GDM1 (cell line): ENCODE measurements around the gene CC2D2B.
"Not testable (repeated sequence)": the region's sequence is repeated elsewhere in the genome, so short reads cannot be mapped to it uniquely, and the experiment has no call there.

ENCODE experiments used
- DNase-seq: peaks from one replicate; lab custom pipeline; 2025; lab: John Stamatoyannopoulos, UW

The CC2D2B gene

GRCh38 chr10:96017191-96017687 is 109.5 kb downstream of the CC2D2B start:
- peak; percentile 12 for DNase-seq

- no peak for DNase-seq
These were observed 113.6 kb downstream of the CC2D2B start for GRCh38 chr10:96021332-96021731.

GRCh38 chr10:96022739-96023138 is 115.0 kb downstream of the CC2D2B start:
- DNase-seq = no peak

DNA sequence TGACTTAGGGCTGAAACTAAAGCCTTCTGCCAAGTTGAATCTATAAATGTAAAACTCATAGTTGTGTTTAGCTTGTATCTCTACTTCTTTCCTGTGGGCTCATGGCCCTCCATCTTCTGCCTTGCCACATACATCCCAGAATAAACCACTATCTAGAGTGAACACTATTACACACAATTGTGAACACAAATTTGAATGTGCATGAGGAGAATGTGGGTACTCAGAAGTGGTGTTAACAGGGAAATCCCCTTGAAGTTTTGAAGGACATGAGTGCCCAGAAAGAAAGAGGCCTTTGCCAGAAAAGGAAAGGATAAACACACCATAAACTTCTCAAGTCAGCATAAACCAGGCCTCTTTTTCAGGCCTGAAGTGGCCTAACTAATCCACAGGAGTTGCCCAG is 115.4 kb downstream of the CC2D2B start:
- no peak for DNase-seq

- peak; percentile 9 for DNase-seq
These were observed 117.8 kb downstream of the CC2D2B start for GRCh38 chr10:96025566-96025965.

DNA sequence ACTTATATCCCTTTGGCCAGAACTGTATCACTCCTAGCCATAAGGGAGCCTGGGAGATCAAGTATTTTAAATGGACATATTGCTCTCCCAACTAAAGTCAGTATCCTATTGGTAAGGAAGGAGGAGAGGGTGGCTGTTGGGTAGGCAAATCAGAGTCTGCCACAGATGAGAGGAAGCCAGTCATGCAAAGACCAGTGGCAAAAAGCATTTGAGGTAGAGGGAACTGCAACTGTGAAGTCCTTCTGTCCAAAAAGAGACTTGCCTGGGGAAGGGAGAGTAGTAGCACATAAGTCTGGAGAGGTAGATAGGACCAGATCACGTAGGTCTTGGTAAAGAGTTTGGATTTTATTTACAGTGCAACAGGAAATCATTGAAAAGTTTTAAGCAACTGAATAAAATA is 126.8 kb downstream of the CC2D2B start:
- no peak for DNase-seq

DNA sequence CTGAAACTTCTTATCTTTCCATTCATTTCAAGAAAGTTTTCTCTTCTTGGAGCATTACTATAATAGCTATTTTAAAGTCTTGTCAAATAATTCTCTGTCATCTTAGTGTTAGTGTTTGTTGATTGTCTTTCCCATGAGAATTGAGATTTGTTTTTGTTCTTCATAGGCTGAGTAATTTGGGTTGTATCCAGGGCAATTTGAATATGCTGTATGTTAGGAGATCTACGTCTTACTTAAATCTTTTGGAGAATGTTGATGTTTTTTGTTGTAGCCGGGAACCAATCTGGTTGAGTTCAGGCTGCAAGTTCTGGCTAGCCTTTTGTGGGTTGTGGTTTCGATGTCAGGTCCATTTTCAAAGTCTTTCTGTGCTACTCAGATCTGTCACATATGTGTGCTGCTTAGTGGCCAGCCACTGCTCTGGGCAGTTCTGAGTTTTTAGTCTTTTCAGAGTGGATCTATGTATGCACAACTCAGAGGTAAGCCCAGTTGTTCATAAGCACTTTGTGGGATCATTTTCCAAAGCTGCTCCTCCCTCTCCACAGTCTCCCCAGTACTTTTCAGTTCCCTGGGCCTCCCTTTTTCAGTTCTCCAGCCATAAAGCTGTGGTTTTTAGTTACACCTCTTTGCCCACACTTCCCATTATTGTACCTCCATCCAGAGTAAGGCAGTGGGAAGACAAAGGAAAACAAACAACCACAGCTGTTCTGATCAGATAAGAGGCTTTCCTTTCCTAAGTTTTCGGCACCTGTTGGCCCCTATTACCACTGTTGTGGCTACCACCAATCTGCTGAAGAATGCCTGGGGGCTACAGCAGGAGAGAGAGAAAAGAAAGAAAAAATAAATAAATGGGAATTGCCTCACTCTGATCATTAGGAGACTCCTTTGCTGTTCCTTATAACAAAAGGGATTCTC is 131.0 kb downstream of the CC2D2B start:
- DNase-seq = no peak

DNA sequence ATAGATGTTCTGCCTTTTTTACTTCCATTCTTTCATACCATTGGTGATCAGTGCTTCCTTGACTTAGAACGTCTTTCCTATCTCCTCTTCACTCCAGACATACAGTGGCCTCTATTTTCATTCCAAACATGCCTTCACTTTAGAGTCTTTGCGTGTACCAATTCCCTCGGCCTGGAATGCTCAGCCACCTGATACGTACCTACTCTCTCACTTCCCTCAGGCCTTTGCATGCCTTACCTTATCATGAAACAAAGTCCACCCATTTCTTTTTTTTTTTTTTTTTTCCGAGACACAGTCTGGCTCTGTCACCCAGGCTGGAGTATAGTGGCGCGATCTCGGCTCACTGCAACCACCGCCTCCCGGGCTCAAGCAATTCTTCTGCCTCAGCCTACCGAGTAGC is 133.4 kb downstream of the CC2D2B start:
- no peak for DNase-seq

DNA sequence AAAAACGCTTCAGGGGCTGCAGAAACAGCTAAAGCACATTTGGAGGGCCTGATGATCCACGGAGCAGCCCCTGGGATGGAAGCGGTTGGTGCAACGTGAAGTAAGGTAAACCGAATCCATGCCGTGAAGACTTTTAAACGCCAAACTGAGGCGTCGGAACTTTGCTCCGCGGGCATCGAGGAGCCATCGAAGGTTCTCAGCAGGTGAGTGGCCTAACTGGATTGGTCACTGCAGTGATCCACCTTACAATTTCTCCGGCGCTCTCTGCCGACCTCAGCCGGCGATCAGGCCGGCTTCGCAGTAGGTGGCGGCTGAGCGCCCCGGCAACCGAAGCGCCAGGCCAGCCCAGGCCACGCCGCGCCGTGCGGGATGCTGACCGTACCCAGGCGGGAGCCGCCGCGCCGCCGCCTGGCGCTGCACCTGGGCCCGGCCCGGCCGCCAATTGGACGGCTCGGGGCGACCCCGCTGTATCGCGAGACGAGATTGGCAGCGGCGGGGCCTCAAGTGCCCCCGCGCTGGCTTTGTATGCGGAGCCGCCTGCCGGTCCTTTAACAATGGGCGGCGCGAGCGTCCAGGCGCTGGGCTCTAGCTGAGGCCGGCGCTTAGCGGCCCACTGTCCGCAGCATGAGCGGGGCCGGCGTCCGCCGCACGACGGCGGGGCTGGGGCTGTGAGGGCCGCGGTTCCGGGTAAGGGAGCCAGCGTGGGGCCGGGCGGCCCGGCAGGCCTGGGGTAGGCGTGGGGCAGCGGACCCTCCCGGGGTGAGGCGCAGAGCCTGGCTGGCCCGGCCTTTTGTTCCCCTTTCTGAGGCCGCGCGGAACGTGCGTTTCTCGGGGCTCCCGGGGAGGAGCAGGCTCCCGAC is 135.5 kb downstream of the CC2D2B start, which contains the start of gene CCNJ:
TSS of gene CCNJ (plus strand) at position 551 of the 860 bp plus-strand sequence. CDS start 811 bp downstream, outside the sequence.
- DNase-seq = peak; percentile 74

GRCh38 chr10:96043893-96044715 is 136.3 kb downstream of the CC2D2B start:
- DNase-seq = peak; percentile 12

- DNase-seq = no peak
These were observed 137.0 kb downstream of the CC2D2B start for GRCh38 chr10:96044736-96045135.

DNA sequence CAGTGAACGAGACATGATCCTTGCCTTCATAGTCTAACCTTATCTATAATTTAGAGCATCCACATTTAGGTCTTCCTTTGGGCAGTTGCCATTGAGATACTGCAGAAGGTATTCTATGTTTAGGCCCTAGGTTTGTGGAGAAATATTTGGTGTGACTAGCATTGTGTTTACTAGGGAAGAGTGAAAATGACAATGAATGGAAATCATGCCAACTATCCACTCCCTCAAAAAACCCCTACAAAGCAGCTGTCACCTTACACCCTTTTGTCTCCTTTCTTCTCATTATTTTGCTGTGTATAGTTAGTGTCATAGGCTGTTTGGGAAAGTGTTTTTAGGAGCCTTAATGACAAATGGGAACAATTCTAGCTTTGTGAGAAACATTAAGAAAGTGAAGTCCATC is 138.8 kb downstream of the CC2D2B start:
- no peak for DNase-seq

GRCh38 chr10:96047004-96047649 is 139.4 kb downstream of the CC2D2B start:
- no peak for DNase-seq

DNA sequence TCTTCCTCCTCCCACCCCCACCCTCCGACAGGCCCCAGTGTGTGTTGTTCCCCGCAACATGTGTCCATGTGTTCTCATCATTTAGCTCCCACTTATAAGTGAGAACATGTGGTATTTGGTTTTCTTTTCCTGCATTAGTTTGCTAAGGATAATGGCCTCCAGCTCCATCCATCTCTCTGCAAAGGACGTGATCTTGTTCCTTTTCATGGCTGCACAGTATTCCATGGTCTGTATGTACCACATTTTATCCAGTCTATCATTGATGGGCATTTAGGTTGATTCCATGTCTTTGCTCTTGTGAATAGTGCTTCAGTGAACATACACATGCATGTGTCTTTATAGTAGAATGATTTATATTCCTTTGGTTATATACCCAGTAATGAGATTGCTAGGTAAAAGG is 140.2 kb downstream of the CC2D2B start:
- DNase-seq = not testable (repeated sequence)

GRCh38 chr10:96049340-96049739 is 141.6 kb downstream of the CC2D2B start:
- DNase-seq = no peak

DNA sequence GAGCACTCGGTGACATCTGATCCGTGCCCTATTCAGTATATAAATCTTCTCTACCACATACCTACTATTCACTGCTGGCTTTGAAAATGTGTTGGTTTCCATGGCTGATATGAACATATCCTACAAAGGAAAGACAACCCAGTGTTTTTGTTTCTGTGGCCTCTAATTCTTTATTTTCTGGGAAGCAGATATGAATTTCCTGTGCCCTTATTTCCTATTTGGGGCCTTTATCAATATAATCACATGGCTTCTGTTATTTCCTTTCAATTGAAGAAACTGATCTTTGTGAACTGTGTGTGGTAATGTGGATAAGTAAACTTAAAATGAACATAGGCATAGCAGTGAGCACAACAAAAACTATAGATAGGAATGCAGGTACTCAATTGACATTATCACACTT is 146.2 kb downstream of the CC2D2B start:
- no peak for DNase-seq

DNA sequence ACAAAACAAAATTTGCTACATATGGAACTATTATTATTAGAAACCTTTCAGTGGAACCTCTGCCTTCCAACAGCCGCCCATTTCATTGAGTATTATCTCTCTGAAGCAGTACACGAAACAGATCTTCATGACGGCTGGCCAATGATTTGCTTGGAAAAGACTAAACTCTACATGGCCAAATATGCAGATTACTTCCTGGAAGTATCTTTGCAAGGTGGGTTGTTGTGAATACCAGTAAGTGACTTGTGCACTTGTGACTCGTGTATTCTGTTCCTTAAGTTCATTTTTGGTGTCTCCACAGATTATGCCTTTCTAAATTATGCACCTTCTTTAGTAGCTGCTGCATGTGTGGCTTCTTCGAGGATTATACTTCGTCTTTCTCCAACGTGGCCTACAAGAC is 149.0 kb downstream of the CC2D2B start:
- DNase-seq = no peak

DNA sequence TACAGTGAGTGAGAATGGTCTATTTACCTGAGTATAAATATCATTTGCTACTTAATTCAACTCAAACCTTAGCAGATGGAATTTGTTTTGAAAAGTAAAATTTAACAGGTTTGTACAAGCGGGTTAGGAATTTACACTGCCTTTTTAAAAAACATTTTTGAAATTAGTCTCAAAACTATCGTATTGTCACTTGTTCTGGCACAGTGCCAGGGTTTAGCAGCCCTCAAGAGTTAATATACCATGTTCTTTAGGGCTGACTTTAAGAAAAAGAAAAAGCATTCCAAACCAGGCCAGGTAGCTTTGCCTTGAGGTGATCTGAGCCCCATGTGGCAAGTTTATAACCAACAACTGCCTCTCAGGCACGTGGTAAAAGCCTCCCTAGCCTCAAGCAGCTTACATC is 153.5 kb downstream of the CC2D2B start:
- DNase-seq = no peak

DNA sequence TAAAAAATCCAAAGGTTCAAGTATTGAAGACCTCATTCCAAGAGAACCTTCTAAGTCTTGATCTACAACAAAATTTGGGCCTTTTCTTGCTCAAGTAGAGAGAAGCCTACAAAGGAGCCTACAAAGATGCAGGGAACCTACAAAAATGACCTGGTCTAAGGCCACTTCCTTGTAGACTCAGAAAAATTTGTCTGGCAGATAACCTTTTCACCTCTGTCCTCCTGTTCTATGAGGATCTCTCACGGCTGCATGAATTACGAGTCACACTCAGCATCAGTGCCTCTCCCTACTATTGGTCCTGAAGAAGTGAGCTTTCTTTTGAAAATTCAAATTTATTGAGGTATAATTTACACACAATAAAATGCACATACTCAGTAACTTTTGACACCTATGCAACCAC is 164.9 kb downstream of the CC2D2B start:
- no peak for DNase-seq

GRCh38 chr10:96073722-96074121 is 165.9 kb downstream of the CC2D2B start:
- no peak for DNase-seq

GRCh38 chr10:96074776-96075175 is 167.0 kb downstream of the CC2D2B start:
- DNase-seq = no peak
